Activated T-cell treated with anti-CD3 and anti-CD28 coated beads, Interleukin-2, amount 50 U/mL, for 4 hours (primary cell): Measurements from ENCODE around the gene FNDC5. TPM values are rescaled to one million over a fixed set of nuclear protein-coding genes. Genes with fewer than 3 reads are reported as not detected.

Experiments used
- total RNA-seq, 3 donors: library from RNA; stranded (reverse); gene quantifications; one replicate each; pipeline ENCODE4 v1.2.1, GENCODE V29; 2021

The FNDC5 gene
- total RNA-seq, 3 donors from 2014 or later, result not detected

Other genes starting within 250 kb of the FNDC5 start
- gene ZBTB8OS, start 220.4 kb downstream of the FNDC5 start, total RNA-seq, result 10 to 100 TPM; 54.2 to 66.4 (median 54.6) TPM
- gene RBBP4, start 219.7 kb downstream of the FNDC5 start, total RNA-seq, result 100 to 1,000 TPM; 243 to 248 (median 243) TPM
- not detected for gene SYNC, start 168.1 kb downstream of the FNDC5 start, total RNA-seq
- 100 to 1,000 TPM; 243 to 304 (median 264) TPM for gene YARS1, start 53.6 kb downstream of the FNDC5 start, total RNA-seq
- 10 to 100 TPM; 14.9 to 19.6 (median 15.8) TPM for gene S100PBP, start 53.3 kb downstream of the FNDC5 start, total RNA-seq
- not detected for gene HPCA, start 15.6 kb upstream of the FNDC5 start, total RNA-seq
- gene TMEM54, start 30.5 kb upstream of the FNDC5 start, total RNA-seq, result under 1 TPM; 0.61 to 0.89 (median 0.87) TPM
- 10 to 100 TPM; 21.4 to 32.9 (median 23.9) TPM for gene RNF19B, start 93.9 kb upstream of the FNDC5 start, total RNA-seq
- 100 to 1,000 TPM; 320 to 346 (median 334) TPM for gene AK2, start 166.0 kb upstream of the FNDC5 start, total RNA-seq
- 1 to 10 TPM in 2 of 3 donors, under 1 TPM in 1; 0.30 to 2.2 (median 1.4) TPM for gene AZIN2, start 210.2 kb upstream of the FNDC5 start, total RNA-seq